C4-2B (cell line): Measurements from ENCODE around the gene GZMA.

ENCODE experiments used
- CTCF ChIP-seq: fragments of 450-650 bp; conservative IDR thresholded peaks from 2 replicates; pipeline ENCODE4 v1.5.1; 2017; ENCODE audit warnings: mild to moderate bottlenecking
- ZFX ChIP-seq: fragments of 450-650 bp; IDR thresholded peaks from 2 replicates; pipeline ENCODE4 v1.6.1; 2017

- TF ChIP-seq CTCF (no peak), ZFX (no peak)
Measured at GRCh38 chr5:55063220-55063863, 39.1 kb upstream of the GZMA start.
